GM15510 (cell line): ENCODE measurements around the gene CFAP251.

Experiments
- POLR2A ChIP-seq: IDR thresholded peaks from 3 replicates; pipeline ENCODE4 v1.6.1; 2011; ENCODE audit warnings: borderline replicate concordance; ENCODE audit not compliant: insufficient read length; ENCODE audit errors: extremely low read depth

CFAP251 gene

GRCh38 chr12:122031342-122032216, 113.2 kb downstream of the CFAP251 start:
- TF ChIP-seq POLR2A: no peak

GRCh38 chr12:122032580-122032979, 114.2 kb downstream of the CFAP251 start:
- no peak for TF ChIP-seq POLR2A

- TF ChIP-seq POLR2A: no peak
Observed at GRCh38 chr12:122035292-122035691, 116.9 kb downstream of the CFAP251 start.

- no peak for TF ChIP-seq POLR2A
Observed at GRCh38 chr12:122036153-122036552, 117.8 kb downstream of the CFAP251 start.

- TF ChIP-seq POLR2A: no peak
Observed at GRCh38 chr12:122040579-122041386, 122.4 kb downstream of the CFAP251 start.

GRCh38 chr12:122042910-122043309, 124.5 kb downstream of the CFAP251 start:
- no peak for TF ChIP-seq POLR2A

GRCh38 chr12:122043476-122043875, 125.1 kb downstream of the CFAP251 start:
- no peak for TF ChIP-seq POLR2A

GRCh38 chr12:122045262-122045661, 126.9 kb downstream of the CFAP251 start:
- TF ChIP-seq POLR2A: no peak

- TF ChIP-seq POLR2A: no peak
Observed at GRCh38 chr12:122046145-122046544, 127.8 kb downstream of the CFAP251 start.

- TF ChIP-seq POLR2A: no peak
Observed at GRCh38 chr12:122048151-122048550, 129.8 kb downstream of the CFAP251 start.

GRCh38 chr12:122049827-122050226, 131.4 kb downstream of the CFAP251 start:
- TF ChIP-seq POLR2A: no peak

GRCh38 chr12:122050706-122051105, 132.3 kb downstream of the CFAP251 start:
- TF ChIP-seq POLR2A: no peak

- no peak for TF ChIP-seq POLR2A
Observed at GRCh38 chr12:122051231-122051876, 133.0 kb downstream of the CFAP251 start.

GRCh38 chr12:122052285-122052684, 133.9 kb downstream of the CFAP251 start:
- no peak for TF ChIP-seq POLR2A
